ENCODE results near the gene RRM1.

DNA sequence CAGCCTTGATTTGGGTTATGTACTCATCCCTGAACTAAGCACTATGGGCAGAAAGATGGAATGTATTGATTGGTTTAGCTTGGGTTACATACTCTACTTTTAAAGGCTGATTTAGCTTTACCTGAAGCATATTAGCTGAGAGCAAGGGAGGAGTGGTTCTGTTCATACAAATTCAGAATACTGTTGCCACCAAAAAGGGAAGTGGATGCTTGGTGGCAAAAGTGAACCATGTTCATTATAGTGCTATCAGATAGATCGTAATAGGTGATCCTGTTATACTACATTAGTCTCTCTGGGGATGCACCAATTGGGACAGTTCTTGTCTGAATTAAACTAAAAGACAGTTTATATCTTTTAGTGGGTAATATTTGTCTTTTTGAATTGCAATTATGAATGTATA, 44.5 kb upstream of the RRM1 start:
- TF ChIP-seq, protein P1, sequence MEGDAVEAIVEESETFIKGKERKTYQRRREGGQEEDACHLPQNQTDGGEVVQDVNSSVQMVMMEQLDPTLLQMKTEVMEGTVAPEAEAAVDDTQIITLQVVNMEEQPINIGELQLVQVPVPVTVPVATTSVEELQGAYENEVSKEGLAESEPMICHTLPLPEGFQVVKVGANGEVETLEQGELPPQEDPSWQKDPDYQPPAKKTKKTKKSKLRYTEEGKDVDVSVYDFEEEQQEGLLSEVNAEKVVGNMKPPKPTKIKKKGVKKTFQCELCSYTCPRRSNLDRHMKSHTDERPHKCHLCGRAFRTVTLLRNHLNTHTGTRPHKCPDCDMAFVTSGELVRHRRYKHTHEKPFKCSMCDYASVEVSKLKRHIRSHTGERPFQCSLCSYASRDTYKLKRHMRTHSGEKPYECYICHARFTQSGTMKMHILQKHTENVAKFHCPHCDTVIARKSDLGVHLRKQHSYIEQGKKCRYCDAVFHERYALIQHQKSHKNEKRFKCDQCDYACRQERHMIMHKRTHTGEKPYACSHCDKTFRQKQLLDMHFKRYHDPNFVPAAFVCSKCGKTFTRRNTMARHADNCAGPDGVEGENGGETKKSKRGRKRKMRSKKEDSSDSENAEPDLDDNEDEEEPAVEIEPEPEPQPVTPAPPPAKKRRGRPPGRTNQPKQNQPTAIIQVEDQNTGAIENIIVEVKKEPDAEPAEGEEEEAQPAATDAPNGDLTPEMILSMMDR (IDR thresholded peaks at IDR 0.05) = no peak
- TF ChIP-seq POLR2A (IDR thresholded peaks at IDR 0.05) = no peak
